GM12878 (cell line): Measurements from ENCODE around the gene LY6G5C. TPM values are rescaled to one million over a fixed set of nuclear protein-coding genes. Genes with fewer than 3 reads are reported as not detected.

Source experiments
- ATAC-seq: fragments of 200-7000 bp; cut with Tn5 transposase; 3 replicates; pipeline ENCODE4 v1.9.1; 2020; ENCODE audit warnings: mild to moderate bottlenecking, moderate library complexity
- BruUV-seq: library from RNA; stranded (reverse); fragments of 400-500 nt; replicated peaks from 2 replicates; lab custom pipeline; 2021; lab: Mats Ljungman, UMichigan
- CTCF ChIA-PET: fragments of 300-600 bp; sonication (Branson Sonifier 250); formaldehyde crosslinking; extraction: SDS; loops from one replicate; lab custom pipeline; 2021; ENCODE audit warnings: inconsistent platforms; lab: Yijun Ruan, JAX
- POLR2A ChIA-PET: fragments of 350-600 bp; formaldehyde crosslinking; extraction: SDS; loops from one replicate; lab custom pipeline; 2021; ENCODE audit warnings: inconsistent platforms; lab: Charles Lee
- RAD21 ChIA-PET: fragments of 300-600 bp; sonication (Branson Sonifier 250); formaldehyde crosslinking; loops from one replicate; lab custom pipeline; 2023; ENCODE audit warnings: antibody characterized with exemption; ENCODE audit not compliant: unreplicated experiment; lab: Charles Lee
- SMC1A ChIA-PET: fragments of 300-600 bp; sonication (Branson Sonifier 250); formaldehyde crosslinking; loops from one replicate; lab custom pipeline; 2023; ENCODE audit not compliant: unreplicated experiment, uncharacterized antibody; lab: Charles Lee
- DNase-seq: peaks from one replicate; pipeline ENCODE4 v3.0.0-alpha.2; 2011; ENCODE audit warnings: low read depth, low spot score
- FAIRE-seq: peaks from 3 replicates; lab custom pipeline; 2011; peaks lifted over from hg19 to GRCh38; lab: Jason Lieb, UNC
- H2AFZ ChIP-seq: 2 replicates; pipeline ENCODE4 v1.6.0; 2011; ENCODE audit warnings: low read depth, low read length, control low read depth; ENCODE audit not compliant: control insufficient read depth
- H3K27ac ChIP-seq: 2 replicates; pipeline ENCODE4 v1.5.1; 2011; ENCODE audit warnings: control low read depth; ENCODE audit not compliant: control insufficient read depth, insufficient read depth
- H3K27me3 ChIP-seq, 2 experiments: replicated peaks in 1 of 2; 2 replicates each; pipeline versions ENCODE4 v1.6.0 to v1.6.1; 2011; ENCODE audit warnings: low read length in 1 of 2; ENCODE audit not compliant: control insufficient read depth in 2 of 2, insufficient read depth in 2 of 2
- H3K36me3 ChIP-seq, 2 experiments: 2 replicates each; pipeline ENCODE4 v1.5.1; 2011; ENCODE audit warnings: low read length in 1 of 2; ENCODE audit not compliant: control insufficient read depth in 2 of 2, insufficient read depth in 2 of 2
- H3K4me1 ChIP-seq: 2 replicates; pipeline ENCODE4 v1.6.1; 2011; ENCODE audit warnings: mild to moderate bottlenecking, low read length, moderate library complexity, mixed read lengths; ENCODE audit not compliant: control insufficient read depth, insufficient read depth
- H3K4me2 ChIP-seq: 2 replicates; pipeline ENCODE4 v1.6.0; 2011; ENCODE audit warnings: control low read depth; ENCODE audit not compliant: control insufficient read depth, insufficient read depth
- H3K4me3 ChIP-seq: fragments of 200-600 bp; sonication (generic); 2 replicates; pipeline ENCODE4 v1.5.1; 2016
- H3K79me2 ChIP-seq: 2 replicates; pipeline ENCODE4 v1.6.0; 2011; ENCODE audit warnings: low read length; ENCODE audit not compliant: control insufficient read depth, insufficient read depth
- H3K9ac ChIP-seq: 2 replicates; pipeline ENCODE4 v1.8.0; 2011; ENCODE audit warnings: low read length, control low read depth, mixed read lengths; ENCODE audit not compliant: control insufficient read depth, insufficient read depth
- H3K9me3 ChIP-seq: replicated peaks from 3 replicates; pipeline ENCODE4 v1.5.1; 2011; ENCODE audit warnings: mild to moderate bottlenecking, low read length; ENCODE audit not compliant: control insufficient read depth, insufficient read depth
- H4K20me1 ChIP-seq: 2 replicates; pipeline ENCODE4 v1.6.0; 2011; ENCODE audit not compliant: control insufficient read depth, insufficient read depth
- BACH1 ChIP-seq: fragments of 450-650 bp; IDR thresholded peaks from 2 replicates; pipeline ENCODE4 v1.6.1; 2017; ENCODE audit warnings: mild to moderate bottlenecking, borderline replicate concordance
- ETV6 ChIP-seq, 2 experiments: fragments of 450-650 bp in 1 of 2; IDR thresholded peaks in 1 of 2; conservative IDR thresholded peaks in 1 of 2; 2 replicates each; pipeline ENCODE4 v1.6.1; 2014; ENCODE audit warnings: antibody characterized with exemption in 1 of 2, borderline replicate concordance in 1 of 2, low read depth in 1 of 2, mild to moderate bottlenecking in 1 of 2, moderate library complexity in 1 of 2
- FOXK2 ChIP-seq: fragments of 450-650 bp; IDR thresholded peaks from 2 replicates; pipeline ENCODE4 v1.6.1; 2017; ENCODE audit warnings: mild to moderate bottlenecking, moderate library complexity
- HDAC6 ChIP-seq: fragments of 200-600 bp; sonication (generic); IDR thresholded peaks from one replicate; pipeline ENCODE4 v1.8.0; 2017; ENCODE audit warnings: antibody characterized with exemption; ENCODE audit not compliant: unreplicated experiment
- MTA3 ChIP-seq: IDR thresholded peaks from 2 replicates; pipeline ENCODE4 v1.6.1; 2012; ENCODE audit warnings: low read length, inconsistent platforms, borderline replicate concordance
- SPI1 ChIP-seq: IDR thresholded peaks from 2 replicates; pipeline ENCODE4 v1.6.1; 2011; ENCODE audit warnings: low read depth, mild to moderate bottlenecking, low read length, moderate library complexity, borderline replicate concordance; ENCODE audit not compliant: insufficient read depth
- STAT3 ChIP-seq: IDR thresholded peaks from 2 replicates; pipeline ENCODE4 v1.6.1; 2011; ENCODE audit warnings: low read depth, low read length, improper control_type of control experiment
- TARDBP ChIP-seq: IDR thresholded peaks from 2 replicates; pipeline ENCODE4 v1.6.1; 2016; ENCODE audit warnings: borderline replicate concordance
- YBX1 ChIP-seq: fragments of 450-650 bp; IDR thresholded peaks from 2 replicates; pipeline ENCODE4 v1.6.1; 2016; ENCODE audit warnings: antibody characterized with exemption
- ZBED1 ChIP-seq: IDR thresholded peaks from 2 replicates; pipeline ENCODE4 v1.6.1; 2016; ENCODE audit warnings: borderline replicate concordance
- WGBS: methylation state at CpG from one replicate; pipeline ENCODE4 v1.1.6; 2016; ENCODE audit warnings: low lambda C conversion rate; ENCODE audit not compliant: insufficient replicate concordance, insufficient coverage; ENCODE audit errors: missing lambda C conversion rate; 5-methylcytosine and 5-hydroxymethylcytosine counted together
- in situ Hi-C: fragments of 300-500 bp; cut with MboI; formaldehyde crosslinking; loops from 9 replicates; pipeline ENCODE4 v1.14.3; 2018; ENCODE audit warnings: mixed read lengths
- intact Hi-C: fragments of 100-400 bp; cut with micrococcal nuclease; formaldehyde crosslinking; loops from one replicate; pipeline ENCODE4 v1.14.2; 2022; ENCODE audit not compliant: unreplicated experiment
- polyA plus RNA-seq, 11 experiments: library from polyadenylated mRNA; depleted of rRNA in 4 of 11; unstranded in 6 of 11; stranded (reverse) in 5 of 11; fragments of >200 nt; fragmentation: Nextera tagmentation in 4 of 11; fragmentation: Illumina TruSeq in 1 of 11; extraction: Ambion mirVana in 4 of 11; extraction: Trizol in 1 of 11; gene quantifications; 1 replicate in 1 of 11; 2 replicates in 10 of 11; pipeline versions ENCODE4 v1.2.1 to v1.2.3, GENCODE V29; 2011 to 2016; ENCODE audit warnings: inconsistent platforms in 2 of 11, missing spikeins in 2 of 11, low read depth in 1 of 11
- total RNA-seq, 4 experiments: library from RNA; depleted of rRNA in 3 of 4; stranded (reverse); fragments of >200 nt in 3 of 4; fragmentation: Illumina TruSeq in 1 of 4; extraction: Trizol in 1 of 4; gene quantifications; 2 replicates each; pipeline versions ENCODE4 v1.2.1 to v1.2.3, GENCODE V29; 2013 to 2021
- TF ChIP-seq, protein P1 (sequence below): fragments of 450-650 bp; IDR thresholded peaks from 2 replicates; pipeline ENCODE4 v1.6.1; 2017; ENCODE audit warnings: mild to moderate bottlenecking
- TF ChIP-seq, protein P2 (sequence below): fragments of 450-650 bp; formaldehyde crosslinking; IDR thresholded peaks from 2 replicates; pipeline ENCODE4 v1.4.0; 2020; ENCODE audit warnings: mild to moderate bottlenecking, moderate library complexity
- TF ChIP-seq, protein P3 (sequence below): fragments of 450-650 bp; IDR thresholded peaks from 2 replicates; pipeline ENCODE4 v1.6.1; 2017; ENCODE audit warnings: mild to moderate bottlenecking, low read depth, inconsistent platforms; ENCODE audit not compliant: poor library complexity, severe bottlenecking

LY6G5C gene
- total and polyA plus RNA-seq, 10 of the 15 experiments (the other 5 are each of a cell fraction or from before 2014, with no cell fraction given): 0.76 to 6.1 (median 1.7) TPM

DNA sequence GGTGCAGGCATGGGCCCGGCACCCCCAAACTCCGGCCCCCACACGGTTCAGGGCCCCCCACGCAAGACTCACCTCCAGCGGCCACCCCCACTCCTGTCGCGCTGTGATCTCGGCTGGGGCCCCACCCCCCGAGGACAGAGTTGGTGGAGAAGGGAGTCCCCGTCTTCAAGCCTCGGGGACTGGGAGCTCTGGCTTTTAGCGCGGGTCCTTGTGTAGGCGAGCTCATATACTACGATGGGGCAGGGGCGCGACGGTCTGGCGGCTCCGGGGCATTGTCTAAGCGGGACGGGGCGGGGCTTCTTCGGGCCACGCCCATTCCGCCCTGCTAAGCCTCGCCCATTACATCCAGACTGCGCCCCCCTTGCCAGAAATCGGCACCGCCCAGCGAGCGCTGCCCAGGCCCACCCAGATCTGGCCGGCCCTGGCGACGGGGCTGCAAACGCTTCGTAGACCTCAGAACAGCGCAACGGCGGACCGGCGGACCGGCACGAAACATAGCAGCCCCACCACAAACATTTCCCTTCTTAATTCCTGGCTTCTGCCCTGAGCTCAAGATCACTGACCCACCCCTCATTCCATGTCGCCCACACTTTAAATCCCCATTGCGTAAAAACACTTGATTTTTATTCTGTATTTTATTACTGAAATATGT is 49.2 kb upstream of the LY6G5C start:
- Histone ChIP-seq H3K4me3 (peak overlapping the region; percentile 78), H3K4me1 (peaks cover 33% of the 10 kb centered on the region), H3K27me3 (no peaks in the 10 kb centered on the region), H3K9ac (peak overlapping the region; percentile 25; the same call in 1 of the 2 replicates), H2AFZ (no peak overlapping the region), H3K36me3 (peaks cover 6 to 15% of the 10 kb centered on the region in 2 experiments), H4K20me1 (0 out of 2 replicates have a peak, but pooled peaks cover 4% of the 10 kb centered on the region), H3K27ac (peak overlapping the region; percentile 13; the same call in 1 of the 2 replicates), H3K4me2 (peak overlapping the region; percentile 98), H3K79me2 (peaks cover 22% of the 10 kb centered on the region), H3K9me3 (no peaks in the 10 kb centered on the region)
- no TSS peak for BruUV-seq
- ChIA-PET SMC1A (interaction anchor here (0.6 to 5.3 kb wide), 17 partner anchors 9 to 107 kb away, joined by 3 to 45 read pairs (median 3); partner anchors contain the start of genes ABHD16A, CLIC1, HSPA1A and HSPA1L), RAD21 (interaction anchor here (0.7 to 3.6 kb wide), 19 partner anchors 9 to 465 kb away, joined by 3 to 44 read pairs (median 4); partner anchors contain the start of genes ABHD16A, HSPA1A, HSPA1B and HSPA1L), CTCF (interaction anchor here (0.5 to 15.8 kb wide), 20 partner anchors 9 to 221 kb away, joined by 3 to 208 read pairs (median 5); partner anchors contain the start of genes HSPA1B, LY6G5C, MSH5 and VARS1), POLR2A (interaction anchor here (0.9 to 2.8 kb wide), 10 partner anchors 9 to 327 kb away, joined by 3 to 30 read pairs (median 3); partner anchors contain the start of genes HSPA1B, MSH5 and NEU1)
- no peak for FAIRE-seq
- 4% methylated on average over 45 of the region's 46 CpGs for WGBS
- in situ Hi-C loops: no loop called here
- intact Hi-C loops: loop anchor here (1.0 to 5.0 kb wide), 4 partner anchors 39 to 97 kb away; partner anchors contain the start of genes HSPA1B and LY6G5C
- DNase-seq: no peak
- ATAC-seq: peak; percentile 78
- TF ChIP-seq FOXK2 (no peak), ZBED1 (peak; percentile 69; the same call in 1 of the 2 replicates), SPI1 (no peak), BACH1 (peak; percentile 77; the same call in 1 of the 2 replicates), MTA3 (no peak), STAT3 (no peak), TARDBP (no peak), YBX1 (no peak), HDAC6 (no peak), ETV6 (conservative IDR thresholded peaks at IDR 0.05 in 1 of 2, IDR thresholded peaks at IDR 0.05 in 1 of 2; ENCODE audit: borderline replicate concordance in 1 of 2, low read depth in 1 of 2) (no peak)
- TF ChIP-seq, protein P1, sequence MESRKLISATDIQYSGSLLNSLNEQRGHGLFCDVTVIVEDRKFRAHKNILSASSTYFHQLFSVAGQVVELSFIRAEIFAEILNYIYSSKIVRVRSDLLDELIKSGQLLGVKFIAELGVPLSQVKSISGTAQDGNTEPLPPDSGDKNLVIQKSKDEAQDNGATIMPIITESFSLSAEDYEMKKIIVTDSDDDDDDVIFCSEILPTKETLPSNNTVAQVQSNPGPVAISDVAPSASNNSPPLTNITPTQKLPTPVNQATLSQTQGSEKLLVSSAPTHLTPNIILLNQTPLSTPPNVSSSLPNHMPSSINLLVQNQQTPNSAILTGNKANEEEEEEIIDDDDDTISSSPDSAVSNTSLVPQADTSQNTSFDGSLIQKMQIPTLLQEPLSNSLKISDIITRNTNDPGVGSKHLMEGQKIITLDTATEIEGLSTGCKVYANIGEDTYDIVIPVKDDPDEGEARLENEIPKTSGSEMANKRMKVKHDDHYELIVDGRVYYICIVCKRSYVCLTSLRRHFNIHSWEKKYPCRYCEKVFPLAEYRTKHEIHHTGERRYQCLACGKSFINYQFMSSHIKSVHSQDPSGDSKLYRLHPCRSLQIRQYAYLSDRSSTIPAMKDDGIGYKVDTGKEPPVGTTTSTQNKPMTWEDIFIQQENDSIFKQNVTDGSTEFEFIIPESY: no peak
- TF ChIP-seq, protein P2, sequence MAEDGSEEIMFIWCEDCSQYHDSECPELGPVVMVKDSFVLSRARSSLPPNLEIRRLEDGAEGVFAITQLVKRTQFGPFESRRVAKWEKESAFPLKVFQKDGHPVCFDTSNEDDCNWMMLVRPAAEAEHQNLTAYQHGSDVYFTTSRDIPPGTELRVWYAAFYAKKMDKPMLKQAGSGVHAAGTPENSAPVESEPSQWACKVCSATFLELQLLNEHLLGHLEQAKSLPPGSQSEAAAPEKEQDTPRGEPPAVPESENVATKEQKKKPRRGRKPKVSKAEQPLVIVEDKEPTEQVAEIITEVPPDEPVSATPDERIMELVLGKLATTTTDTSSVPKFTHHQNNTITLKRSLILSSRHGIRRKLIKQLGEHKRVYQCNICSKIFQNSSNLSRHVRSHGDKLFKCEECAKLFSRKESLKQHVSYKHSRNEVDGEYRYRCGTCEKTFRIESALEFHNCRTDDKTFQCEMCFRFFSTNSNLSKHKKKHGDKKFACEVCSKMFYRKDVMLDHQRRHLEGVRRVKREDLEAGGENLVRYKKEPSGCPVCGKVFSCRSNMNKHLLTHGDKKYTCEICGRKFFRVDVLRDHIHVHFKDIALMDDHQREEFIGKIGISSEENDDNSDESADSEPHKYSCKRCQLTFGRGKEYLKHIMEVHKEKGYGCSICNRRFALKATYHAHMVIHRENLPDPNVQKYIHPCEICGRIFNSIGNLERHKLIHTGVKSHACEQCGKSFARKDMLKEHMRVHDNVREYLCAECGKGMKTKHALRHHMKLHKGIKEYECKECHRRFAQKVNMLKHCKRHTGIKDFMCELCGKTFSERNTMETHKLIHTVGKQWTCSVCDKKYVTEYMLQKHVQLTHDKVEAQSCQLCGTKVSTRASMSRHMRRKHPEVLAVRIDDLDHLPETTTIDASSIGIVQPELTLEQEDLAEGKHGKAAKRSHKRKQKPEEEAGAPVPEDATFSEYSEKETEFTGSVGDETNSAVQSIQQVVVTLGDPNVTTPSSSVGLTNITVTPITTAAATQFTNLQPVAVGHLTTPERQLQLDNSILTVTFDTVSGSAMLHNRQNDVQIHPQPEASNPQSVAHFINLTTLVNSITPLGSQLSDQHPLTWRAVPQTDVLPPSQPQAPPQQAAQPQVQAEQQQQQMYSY: no peak
- TF ChIP-seq, protein P3, sequence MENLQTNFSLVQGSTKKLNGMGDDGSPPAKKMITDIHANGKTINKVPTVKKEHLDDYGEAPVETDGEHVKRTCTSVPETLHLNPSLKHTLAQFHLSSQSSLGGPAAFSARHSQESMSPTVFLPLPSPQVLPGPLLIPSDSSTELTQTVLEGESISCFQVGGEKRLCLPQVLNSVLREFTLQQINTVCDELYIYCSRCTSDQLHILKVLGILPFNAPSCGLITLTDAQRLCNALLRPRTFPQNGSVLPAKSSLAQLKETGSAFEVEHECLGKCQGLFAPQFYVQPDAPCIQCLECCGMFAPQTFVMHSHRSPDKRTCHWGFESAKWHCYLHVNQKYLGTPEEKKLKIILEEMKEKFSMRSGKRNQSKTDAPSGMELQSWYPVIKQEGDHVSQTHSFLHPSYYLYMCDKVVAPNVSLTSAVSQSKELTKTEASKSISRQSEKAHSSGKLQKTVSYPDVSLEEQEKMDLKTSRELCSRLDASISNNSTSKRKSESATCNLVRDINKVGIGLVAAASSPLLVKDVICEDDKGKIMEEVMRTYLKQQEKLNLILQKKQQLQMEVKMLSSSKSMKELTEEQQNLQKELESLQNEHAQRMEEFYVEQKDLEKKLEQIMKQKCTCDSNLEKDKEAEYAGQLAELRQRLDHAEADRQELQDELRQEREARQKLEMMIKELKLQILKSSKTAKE: no peak
